GM12878 (cell line): Measurements from ENCODE around the gene GPR173. TPM values are rescaled to one million over a fixed set of nuclear protein-coding genes. Genes with fewer than 3 reads are reported as not detected.
A peak's percentile ranks its signal among the peaks of the same experiment; 100 is the strongest.

Experiments
- ASH2L ChIP-seq: fragments of 300-600, 200-600 bp; sonication (generic); IDR thresholded peaks from 2 replicates; pipeline ENCODE4 v1.6.1; 2017; ENCODE audit warnings: low read depth, mild to moderate bottlenecking, borderline replicate concordance
- BACH1 ChIP-seq: fragments of 450-650 bp; IDR thresholded peaks from 2 replicates; pipeline ENCODE4 v1.6.1; 2017; ENCODE audit warnings: mild to moderate bottlenecking, borderline replicate concordance
- BCL11A ChIP-seq: IDR thresholded peaks from 2 replicates; pipeline ENCODE4 v1.6.1; 2011; ENCODE audit warnings: low read depth, low read length
- CBX3 ChIP-seq: fragments of 200-600 bp; sonication (generic); IDR thresholded peaks from 2 replicates; pipeline ENCODE4 v1.6.1; 2016; ENCODE audit warnings: low read depth, borderline replicate concordance
- CHD2 ChIP-seq: IDR thresholded peaks from 2 replicates; pipeline ENCODE4 v1.6.1; 2011; ENCODE audit warnings: low read depth, low read length, improper control_type of control experiment, borderline replicate concordance
- EP300 ChIP-seq, 2 experiments: fragments of 150-350 bp in 1 of 2; IDR thresholded peaks; 2 replicates each; pipeline ENCODE4 v1.6.1; 2011 to 2012; ENCODE audit warnings: low read depth in 2 of 2, low read length in 2 of 2, borderline replicate concordance in 1 of 2, improper control_type of control experiment in 1 of 2, inconsistent platforms in 1 of 2; ENCODE audit not compliant: control insufficient read depth in 1 of 2
- HCFC1 ChIP-seq: fragments of 150-350 bp; IDR thresholded peaks from 2 replicates; pipeline ENCODE4 v1.6.1; 2014; ENCODE audit warnings: low read length
- MTA2 ChIP-seq: fragments of 450-650 bp; IDR thresholded peaks from 2 replicates; pipeline ENCODE4 v1.6.1; 2016; ENCODE audit warnings: low read depth, mild to moderate bottlenecking, moderate library complexity
- MTA3 ChIP-seq: IDR thresholded peaks from 2 replicates; pipeline ENCODE4 v1.6.1; 2012; ENCODE audit warnings: low read length, inconsistent platforms, borderline replicate concordance
- MYC ChIP-seq: IDR thresholded peaks from 2 replicates; pipeline ENCODE4 v1.6.1; 2011; ENCODE audit warnings: mild to moderate bottlenecking, low read length, moderate library complexity, inconsistent platforms; ENCODE audit not compliant: insufficient read depth, insufficient replicate concordance, insufficient read length, severe bottlenecking
- NBN ChIP-seq: fragments of 450-650 bp; IDR thresholded peaks from 2 replicates; pipeline ENCODE4 v1.6.1; 2016
- NFIC ChIP-seq: IDR thresholded peaks from 2 replicates; pipeline ENCODE4 v1.6.1; 2012; ENCODE audit warnings: low read depth, mild to moderate bottlenecking, inconsistent platforms, low read length, moderate library complexity
- NFYA ChIP-seq: IDR thresholded peaks from 2 replicates; pipeline ENCODE4 v1.6.1; 2011; ENCODE audit warnings: low read depth, mild to moderate bottlenecking, low read length, improper control_type of control experiment, borderline replicate concordance
- NR2C2 ChIP-seq: IDR thresholded peaks from 2 replicates; pipeline ENCODE4 v1.6.1; 2011; ENCODE audit warnings: borderline replicate concordance, low read depth; ENCODE audit not compliant: control insufficient read depth, insufficient read length
- SMC3 ChIP-seq: IDR thresholded peaks from 2 replicates; pipeline ENCODE4 v1.6.1; 2011; ENCODE audit warnings: low read length, improper control_type of control experiment, borderline replicate concordance
- SREBF1 ChIP-seq: IDR thresholded peaks from 2 replicates; pipeline ENCODE4 v1.6.1; 2012; ENCODE audit warnings: mild to moderate bottlenecking, low read length
- TARDBP ChIP-seq: IDR thresholded peaks from 2 replicates; pipeline ENCODE4 v1.6.1; 2016; ENCODE audit warnings: borderline replicate concordance
- ZNF217 ChIP-seq: fragments of 450-650 bp; IDR thresholded peaks from 2 replicates; pipeline ENCODE4 v1.6.1; 2017; ENCODE audit warnings: antibody characterized with exemption, mild to moderate bottlenecking
- ZNF384 ChIP-seq: IDR thresholded peaks from 2 replicates; pipeline ENCODE4 v1.6.1; 2012; ENCODE audit warnings: low read depth, mild to moderate bottlenecking, low read length, improper control_type of control experiment, borderline replicate concordance
- ZZZ3 ChIP-seq: IDR thresholded peaks from 2 replicates; pipeline ENCODE4 v1.6.1; 2011; ENCODE audit warnings: low read depth; ENCODE audit not compliant: control insufficient read depth, insufficient read length
- polyA plus RNA-seq, 11 experiments: library from polyadenylated mRNA; depleted of rRNA in 4 of 11; unstranded in 6 of 11; stranded (reverse) in 5 of 11; fragments of >200 nt; fragmentation: Nextera tagmentation in 4 of 11; fragmentation: Illumina TruSeq in 1 of 11; extraction: Ambion mirVana in 4 of 11; extraction: Trizol in 1 of 11; gene quantifications; 1 replicate in 1 of 11; 2 replicates in 10 of 11; pipeline versions ENCODE4 v1.2.1 to v1.2.3, GENCODE V29; 2011 to 2016; ENCODE audit warnings: inconsistent platforms in 2 of 11, missing spikeins in 2 of 11, low read depth in 1 of 11
- total RNA-seq, 4 experiments: library from RNA; depleted of rRNA in 3 of 4; stranded (reverse); fragments of >200 nt in 3 of 4; fragmentation: Illumina TruSeq in 1 of 4; extraction: Trizol in 1 of 4; gene quantifications; 2 replicates each; pipeline versions ENCODE4 v1.2.1 to v1.2.3, GENCODE V29; 2013 to 2021
- TF ChIP-seq, protein P1 (sequence below): fragments of 150-350 bp; IDR thresholded peaks from 2 replicates; pipeline ENCODE4 v1.6.1; 2016; ENCODE audit warnings: low read depth, low read length
- TF ChIP-seq, protein P2 (sequence below): IDR thresholded peaks from 2 replicates; pipeline ENCODE4 v1.6.1; 2011; ENCODE audit warnings: borderline replicate concordance, low read depth, mild to moderate bottlenecking, moderate library complexity, low read length; ENCODE audit not compliant: insufficient read depth, poor library complexity, severe bottlenecking
- TF ChIP-seq, protein P3 (sequence below): fragments of 450-650 bp; IDR thresholded peaks from 2 replicates; pipeline ENCODE4 v1.6.1; 2017; ENCODE audit warnings: mild to moderate bottlenecking

The GPR173 gene
- total and polyA plus RNA-seq, 10 of the 15 experiments (the other 5 are each of a cell fraction or from before 2014, with no cell fraction given), result 0.04 to 0.24 (median 0.12) TPM; not detected in 4

DNA sequence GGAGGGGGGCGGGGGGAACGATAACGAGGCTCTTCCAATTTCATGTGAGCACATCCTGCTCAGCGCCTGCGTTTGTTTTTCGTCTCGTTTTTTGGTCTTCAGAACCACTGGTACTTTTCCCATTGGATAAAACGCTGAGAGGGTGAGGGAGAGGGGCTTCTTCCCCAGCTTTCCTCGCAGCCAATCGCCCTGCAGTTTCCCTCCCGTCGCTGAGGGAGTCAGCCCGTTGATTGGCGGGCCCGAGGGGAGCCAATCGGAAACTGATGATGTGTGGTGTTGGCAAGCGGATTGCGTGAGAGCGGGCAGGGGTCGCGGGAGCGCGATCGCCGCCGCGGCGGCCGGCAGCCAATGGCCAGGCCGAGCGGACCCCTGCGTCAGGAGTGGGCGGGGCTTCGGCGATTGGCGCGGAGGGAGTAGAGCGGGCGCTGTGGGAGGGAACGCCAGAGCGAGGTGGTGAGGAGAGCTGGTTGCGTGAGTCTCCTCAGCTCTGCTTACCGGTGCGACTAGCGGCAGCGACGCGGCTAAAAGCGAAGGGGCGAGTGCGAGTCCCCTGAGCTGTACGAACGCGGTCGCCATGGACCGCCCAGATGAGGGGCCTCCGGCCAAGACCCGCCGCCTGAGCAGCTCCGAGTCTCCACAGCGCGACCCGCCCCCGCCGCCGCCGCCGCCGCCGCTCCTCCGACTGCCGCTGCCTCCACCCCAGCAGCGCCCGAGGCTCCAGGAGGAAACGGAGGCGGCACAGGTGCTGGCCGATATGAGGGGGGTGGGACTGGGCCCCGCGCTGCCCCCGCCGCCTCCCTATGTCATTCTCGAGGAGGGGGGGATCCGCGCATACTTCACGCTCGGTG, 33.6 kb downstream of the GPR173 start, which contains the start of gene TSPYL2 (continued):
- TF ChIP-seq, protein P1, sequence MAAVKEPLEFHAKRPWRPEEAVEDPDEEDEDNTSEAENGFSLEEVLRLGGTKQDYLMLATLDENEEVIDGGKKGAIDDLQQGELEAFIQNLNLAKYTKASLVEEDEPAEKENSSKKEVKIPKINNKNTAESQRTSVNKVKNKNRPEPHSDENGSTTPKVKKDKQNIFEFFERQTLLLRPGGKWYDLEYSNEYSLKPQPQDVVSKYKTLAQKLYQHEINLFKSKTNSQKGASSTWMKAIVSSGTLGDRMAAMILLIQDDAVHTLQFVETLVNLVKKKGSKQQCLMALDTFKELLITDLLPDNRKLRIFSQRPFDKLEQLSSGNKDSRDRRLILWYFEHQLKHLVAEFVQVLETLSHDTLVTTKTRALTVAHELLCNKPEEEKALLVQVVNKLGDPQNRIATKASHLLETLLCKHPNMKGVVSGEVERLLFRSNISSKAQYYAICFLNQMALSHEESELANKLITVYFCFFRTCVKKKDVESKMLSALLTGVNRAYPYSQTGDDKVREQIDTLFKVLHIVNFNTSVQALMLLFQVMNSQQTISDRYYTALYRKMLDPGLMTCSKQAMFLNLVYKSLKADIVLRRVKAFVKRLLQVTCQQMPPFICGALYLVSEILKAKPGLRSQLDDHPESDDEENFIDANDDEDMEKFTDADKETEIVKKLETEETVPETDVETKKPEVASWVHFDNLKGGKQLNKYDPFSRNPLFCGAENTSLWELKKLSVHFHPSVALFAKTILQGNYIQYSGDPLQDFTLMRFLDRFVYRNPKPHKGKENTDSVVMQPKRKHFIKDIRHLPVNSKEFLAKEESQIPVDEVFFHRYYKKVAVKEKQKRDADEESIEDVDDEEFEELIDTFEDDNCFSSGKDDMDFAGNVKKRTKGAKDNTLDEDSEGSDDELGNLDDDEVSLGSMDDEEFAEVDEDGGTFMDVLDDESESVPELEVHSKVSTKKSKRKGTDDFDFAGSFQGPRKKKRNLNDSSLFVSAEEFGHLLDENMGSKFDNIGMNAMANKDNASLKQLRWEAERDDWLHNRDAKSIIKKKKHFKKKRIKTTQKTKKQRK, result no peak
- no peak for TF ChIP-seq NFIC
- no peak for TF ChIP-seq ZZZ3
- no peak for TF ChIP-seq ASH2L
- no peak for TF ChIP-seq MTA3
- no peak for TF ChIP-seq EP300 (IDR thresholded peaks at IDR 0.05; ENCODE audit: borderline replicate concordance in 1 of 2, control insufficient read depth in 1 of 2, low read depth in 2 of 2, low read length in 2 of 2)
- TF ChIP-seq CHD2, result peak; percentile 62
- no peak for TF ChIP-seq SREBF1
- no peak for TF ChIP-seq TARDBP
- no peak for TF ChIP-seq HCFC1
- TF ChIP-seq NR2C2, result no peak
- TF ChIP-seq BCL11A, result no peak
- TF ChIP-seq NBN, result 0 out of 2 replicates have a peak, but pooled peaks have one; percentile 18
- TF ChIP-seq SMC3, result no peak
- no peak for TF ChIP-seq CBX3
- no peak for TF ChIP-seq NFYA
- no peak for TF ChIP-seq ZNF384
- no peak for TF ChIP-seq ZNF217
- TF ChIP-seq MYC, result no peak
- TF ChIP-seq MTA2, result no peak
- peak; percentile 75 for TF ChIP-seq BACH1
- TF ChIP-seq, protein P2, sequence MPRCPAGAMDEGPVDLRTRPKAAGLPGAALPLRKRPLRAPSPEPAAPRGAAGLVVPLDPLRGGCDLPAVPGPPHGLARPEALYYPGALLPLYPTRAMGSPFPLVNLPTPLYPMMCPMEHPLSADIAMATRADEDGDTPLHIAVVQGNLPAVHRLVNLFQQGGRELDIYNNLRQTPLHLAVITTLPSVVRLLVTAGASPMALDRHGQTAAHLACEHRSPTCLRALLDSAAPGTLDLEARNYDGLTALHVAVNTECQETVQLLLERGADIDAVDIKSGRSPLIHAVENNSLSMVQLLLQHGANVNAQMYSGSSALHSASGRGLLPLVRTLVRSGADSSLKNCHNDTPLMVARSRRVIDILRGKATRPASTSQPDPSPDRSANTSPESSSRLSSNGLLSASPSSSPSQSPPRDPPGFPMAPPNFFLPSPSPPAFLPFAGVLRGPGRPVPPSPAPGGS, result no peak
- TF ChIP-seq, protein P3, sequence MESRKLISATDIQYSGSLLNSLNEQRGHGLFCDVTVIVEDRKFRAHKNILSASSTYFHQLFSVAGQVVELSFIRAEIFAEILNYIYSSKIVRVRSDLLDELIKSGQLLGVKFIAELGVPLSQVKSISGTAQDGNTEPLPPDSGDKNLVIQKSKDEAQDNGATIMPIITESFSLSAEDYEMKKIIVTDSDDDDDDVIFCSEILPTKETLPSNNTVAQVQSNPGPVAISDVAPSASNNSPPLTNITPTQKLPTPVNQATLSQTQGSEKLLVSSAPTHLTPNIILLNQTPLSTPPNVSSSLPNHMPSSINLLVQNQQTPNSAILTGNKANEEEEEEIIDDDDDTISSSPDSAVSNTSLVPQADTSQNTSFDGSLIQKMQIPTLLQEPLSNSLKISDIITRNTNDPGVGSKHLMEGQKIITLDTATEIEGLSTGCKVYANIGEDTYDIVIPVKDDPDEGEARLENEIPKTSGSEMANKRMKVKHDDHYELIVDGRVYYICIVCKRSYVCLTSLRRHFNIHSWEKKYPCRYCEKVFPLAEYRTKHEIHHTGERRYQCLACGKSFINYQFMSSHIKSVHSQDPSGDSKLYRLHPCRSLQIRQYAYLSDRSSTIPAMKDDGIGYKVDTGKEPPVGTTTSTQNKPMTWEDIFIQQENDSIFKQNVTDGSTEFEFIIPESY, result no peak
